Spleen (tissue), 11 donors: ENCODE results near the gene FDPS. TPM values are rescaled to one million over a fixed set of nuclear protein-coding genes. Genes with fewer than 3 reads are reported as not detected.

ENCODE experiments used
- DNase-seq: peaks from one replicate; pipeline ENCODE4 v3.0.0-alpha.2; 2020
- H3K27ac ChIP-seq, 8 donors: fragments of 200-600 bp; sonication (generic) in 7 of 8; 1 replicate in 4 of 8; 2 replicates in 4 of 8; pipeline versions ENCODE4 v1.5.0 to v1.8.0; 2016 to 2021; ENCODE audit warnings: inconsistent platforms in 4 of 8, mild to moderate bottlenecking in 4 of 8, moderate library complexity in 1 of 8
- H3K27me3 ChIP-seq, 7 donors: fragments of 200-600 bp; sonication (generic) in 6 of 7; replicated peaks in 1 of 7; 1 replicate in 4 of 7; 2 replicates in 3 of 7; pipeline versions ENCODE4 v1.5.0 to v1.8.0; 2016 to 2021; ENCODE audit warnings: inconsistent platforms in 3 of 7, mild to moderate bottlenecking in 1 of 7
- H3K36me3 ChIP-seq, 6 donors: fragments of 200-600 bp; sonication (generic) in 5 of 6; 1 replicate in 4 of 6; 2 replicates in 2 of 6; pipeline versions ENCODE4 v1.5.0 to v1.8.0; 2016 to 2021; ENCODE audit warnings: inconsistent platforms in 2 of 6
- H3K4me1 ChIP-seq, 6 donors: fragments of 200-600 bp; sonication (generic) in 5 of 6; 1 replicate in 3 of 6; 2 replicates in 3 of 6; pipeline versions ENCODE4 v1.5.0 to v1.8.0; 2016 to 2021; ENCODE audit warnings: inconsistent platforms in 3 of 6
- H3K4me3 ChIP-seq, 8 donors: fragments of 200-600 bp; sonication (generic) in 7 of 8; 1 replicate in 4 of 8; 2 replicates in 4 of 8; pipeline versions ENCODE4 v1.5.0 to v1.8.0; 2016 to 2021; ENCODE audit warnings: inconsistent platforms in 4 of 8, mild to moderate bottlenecking in 4 of 8, moderate library complexity in 2 of 8
- H3K9me3 ChIP-seq, 8 donors: fragments of 200-600 bp; sonication (generic) in 7 of 8; 1 replicate in 4 of 8; 2 replicates in 4 of 8; pipeline versions ENCODE4 v1.5.0 to v1.8.0; 2016 to 2021; ENCODE audit warnings: inconsistent platforms in 4 of 8
- POLR2A ChIP-seq, 3 donors: fragments of 450-650 bp; IDR thresholded peaks; one replicate each; pipeline ENCODE4 v1.5.1; 2017; ENCODE audit warnings: antibody characterized with exemption in 3 of 3, mild to moderate bottlenecking in 1 of 3
- POLR2AphosphoS5 ChIP-seq, 3 donors: sonication (generic); formaldehyde crosslinking; IDR thresholded peaks; one replicate each; pipeline ENCODE4 v1.5.1; 2017; ENCODE audit warnings: antibody characterized with exemption in 3 of 3
- WGBS, 5 donors: extraction: QIAGEN DNeasy Blood & Tissue Kit in 3 of 5; methylation state at CpG; one replicate each; pipeline versions ENCODE4 v1.1.5 to v1.1.7; 2013 to 2018; 5-methylcytosine and 5-hydroxymethylcytosine counted together
- intact Hi-C: fragments of 100-400 bp; cut with DNase I; formaldehyde crosslinking; loops from one replicate; pipeline ENCODE4 v1.15.0; 2023; ENCODE audit warnings: low total_unique reads
- polyA plus RNA-seq, 3 donors: library from polyadenylated mRNA; stranded (reverse); fragments of 200-250 nt; gene quantifications; one replicate each; pipeline ENCODE4 v1.2.1, GENCODE V29; 2013
- total RNA-seq, 7 donors: library from RNA; depleted of rRNA in 3 of 7; stranded (reverse); fragments of >200 nt in 3 of 7; fragmentation: NEBNext Ultra II Directional in 4 of 7; extraction: Animal tissue kit (Norgen Biotek cat#: 25700) in 4 of 7; gene quantifications; one replicate each; pipeline versions ENCODE4 v1.1.0 to v1.2.1, GENCODE V29; 2016 to 2021
- TF ChIP-seq, protein P1 (sequence below), 11 experiments: fragments of 200-600 bp in 7 of 11; fragments of 450-650 bp in 4 of 11; sonication (generic) in 4 of 11; IDR thresholded peaks in 8 of 11; conservative IDR thresholded peaks in 3 of 11; 1 replicate in 7 of 11; 2 replicates in 4 of 11; pipeline versions ENCODE4 v1.4.0 to v1.8.0; 2016 to 2021; ENCODE audit warnings: antibody characterized with exemption in 11 of 11, inconsistent platforms in 4 of 11, mild to moderate bottlenecking in 1 of 11
- donor health status: healthy with polysubstance abuse.
- donor health status: DM: no; HTN: no; CAD: no; lungs with moderate emphysema.
- donor health status: DM: no; HTN: no; CAD: no.
- donor health status: Bipolar disorder and iron deficiency.
- donor health status: healthy.
- donor health status: DM: no; HTN: no; CAD: no.
- donor health status: DM: yes; HTN: yes; CAD: no.

The FDPS gene
- total and polyA plus RNA-seq, 10 donors = 84.5 to 134 (median 105) TPM

DNA sequence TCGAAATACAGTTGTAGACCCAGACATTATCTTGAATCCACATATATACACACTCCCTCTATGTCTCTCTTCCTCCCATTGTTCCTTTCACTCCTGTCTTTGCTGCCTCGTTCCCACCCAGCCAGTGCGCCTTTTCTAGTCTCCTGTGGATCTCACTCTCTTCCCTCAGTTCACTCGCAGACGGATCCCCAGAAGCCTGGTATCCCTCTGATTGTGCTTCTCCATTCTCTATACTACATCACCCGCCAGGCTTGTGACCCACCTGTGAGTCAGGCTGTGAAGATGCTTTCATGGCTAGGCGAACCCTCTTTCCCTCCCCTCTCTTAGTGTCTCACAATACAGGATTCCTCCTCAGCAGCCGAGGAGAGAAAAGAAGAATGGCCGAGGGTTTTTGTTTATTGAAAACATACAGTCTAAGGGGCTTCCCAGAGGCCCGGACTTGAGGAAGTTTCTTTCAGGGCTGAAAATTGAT is 29.9 kb upstream of the FDPS start:
- Histone ChIP-seq H3K36me3 (peaks cover 0 to 4% (median 0%) of the 10 kb centered on the region in 6 donors), H3K4me3 (peak overlapping the region in 1 of 8 donors; percentile 85), H3K27ac (peak overlapping the region in 1 of 8 donors; percentile 0), H3K27me3 (peaks cover 0 to 8% (median 0%) of the 10 kb centered on the region in 7 donors), H3K4me1 (peaks cover 12 to 34% (median 28%) of the 10 kb centered on the region in 6 donors), H3K9me3 (no peaks in the 10 kb centered on the region)
- TF ChIP-seq POLR2AphosphoS5 (IDR thresholded peaks at IDR 0.05) (no peak), POLR2A (IDR thresholded peaks at IDR 0.05) (no peak)
- TF ChIP-seq, protein P1, sequence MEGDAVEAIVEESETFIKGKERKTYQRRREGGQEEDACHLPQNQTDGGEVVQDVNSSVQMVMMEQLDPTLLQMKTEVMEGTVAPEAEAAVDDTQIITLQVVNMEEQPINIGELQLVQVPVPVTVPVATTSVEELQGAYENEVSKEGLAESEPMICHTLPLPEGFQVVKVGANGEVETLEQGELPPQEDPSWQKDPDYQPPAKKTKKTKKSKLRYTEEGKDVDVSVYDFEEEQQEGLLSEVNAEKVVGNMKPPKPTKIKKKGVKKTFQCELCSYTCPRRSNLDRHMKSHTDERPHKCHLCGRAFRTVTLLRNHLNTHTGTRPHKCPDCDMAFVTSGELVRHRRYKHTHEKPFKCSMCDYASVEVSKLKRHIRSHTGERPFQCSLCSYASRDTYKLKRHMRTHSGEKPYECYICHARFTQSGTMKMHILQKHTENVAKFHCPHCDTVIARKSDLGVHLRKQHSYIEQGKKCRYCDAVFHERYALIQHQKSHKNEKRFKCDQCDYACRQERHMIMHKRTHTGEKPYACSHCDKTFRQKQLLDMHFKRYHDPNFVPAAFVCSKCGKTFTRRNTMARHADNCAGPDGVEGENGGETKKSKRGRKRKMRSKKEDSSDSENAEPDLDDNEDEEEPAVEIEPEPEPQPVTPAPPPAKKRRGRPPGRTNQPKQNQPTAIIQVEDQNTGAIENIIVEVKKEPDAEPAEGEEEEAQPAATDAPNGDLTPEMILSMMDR (IDR thresholded peaks at IDR 0.05 in 8 of 11, conservative IDR thresholded peaks at IDR 0.05 in 3 of 11) = no peak
- intact Hi-C loops = loop anchor here (10.0 kb wide), 1 partner anchor 46 kb away; the partner anchor contains the start of gene RUSC1
- no peak for DNase-seq
- 56 to 72% (median 65%) methylated on average over 10 of the region's 10 CpGs for WGBS, 5 donors

DNA sequence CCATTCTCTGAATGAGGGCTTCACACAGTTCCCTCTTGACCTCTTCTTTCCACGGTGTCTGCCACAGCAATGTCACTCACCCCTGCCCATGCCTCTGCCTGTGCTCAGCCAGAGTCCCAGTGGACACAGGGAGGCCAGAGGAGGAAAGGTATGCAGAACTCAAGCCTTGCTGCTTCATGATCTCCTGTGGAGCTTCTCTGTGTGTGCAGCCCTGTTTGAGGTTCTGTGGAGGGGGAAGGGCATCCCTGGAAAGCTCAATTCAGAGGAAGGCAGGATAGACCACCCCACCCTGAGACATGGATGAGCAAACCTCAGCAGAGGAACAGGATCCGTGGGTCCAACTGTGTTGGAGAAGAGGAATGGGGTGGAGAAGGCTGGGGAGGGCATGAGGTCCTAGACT is 29.4 kb upstream of the FDPS start:
- 80 to 91% (median 82%) methylated on average over 2 of the region's 2 CpGs for WGBS, 5 donors
- Histone ChIP-seq H3K9me3 (no peaks in the 10 kb centered on the region), H3K27me3 (peaks cover 0 to 8% (median 0%) of the 10 kb centered on the region in 7 donors), H3K36me3 (peaks cover 0 to 4% (median 0%) of the 10 kb centered on the region in 6 donors), H3K4me1 (peaks cover 10 to 29% (median 24%) of the 10 kb centered on the region in 6 donors), H3K27ac (no peak overlapping the region), H3K4me3 (no peak overlapping the region)
- DNase-seq = no peak
- intact Hi-C loops = loop anchor here (10.0 kb wide), 1 partner anchor 46 kb away; the partner anchor contains the start of gene RUSC1
- TF ChIP-seq POLR2AphosphoS5 (IDR thresholded peaks at IDR 0.05) (no peak), POLR2A (IDR thresholded peaks at IDR 0.05) (no peak)
- TF ChIP-seq, protein P1 (IDR thresholded peaks at IDR 0.05 in 8 of 11, conservative IDR thresholded peaks at IDR 0.05 in 3 of 11) = no peak

DNA sequence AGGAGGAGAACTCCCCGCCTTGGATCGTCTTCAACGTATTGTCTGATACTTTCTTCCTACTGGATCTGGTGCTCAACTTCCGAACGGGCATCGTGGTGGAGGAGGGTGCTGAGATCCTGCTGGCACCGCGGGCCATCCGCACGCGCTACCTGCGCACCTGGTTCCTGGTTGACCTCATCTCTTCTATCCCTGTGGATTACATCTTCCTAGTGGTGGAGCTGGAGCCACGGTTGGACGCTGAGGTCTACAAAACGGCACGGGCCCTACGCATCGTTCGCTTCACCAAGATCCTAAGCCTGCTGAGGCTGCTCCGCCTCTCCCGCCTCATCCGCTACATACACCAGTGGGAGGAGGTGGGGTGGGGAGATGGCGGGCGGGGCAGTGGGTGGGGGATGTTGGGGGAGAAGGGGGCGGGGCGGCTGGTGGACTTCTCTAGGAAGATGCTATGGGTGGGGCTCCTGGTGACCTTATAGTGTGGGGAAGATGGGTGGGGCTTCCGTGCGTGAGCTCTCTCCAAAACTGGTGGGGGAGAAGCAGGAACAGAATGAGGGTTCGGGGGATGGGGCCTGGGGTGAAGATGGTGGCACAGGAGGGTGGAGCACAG is 26.1 kb upstream of the FDPS start:
- Histone ChIP-seq H3K4me3 (no peak overlapping the region), H3K27me3 (peaks cover 0 to 5% (median 0%) of the 10 kb centered on the region in 7 donors), H3K9me3 (no peaks in the 10 kb centered on the region), H3K27ac (no peak overlapping the region), H3K4me1 (peaks cover 5 to 13% (median 10%) of the 10 kb centered on the region in 6 donors), H3K36me3 (peaks cover 0 to 4% (median 0%) of the 10 kb centered on the region in 6 donors)
- TF ChIP-seq POLR2AphosphoS5 (IDR thresholded peaks at IDR 0.05) (no peak), POLR2A (IDR thresholded peaks at IDR 0.05) (no peak)
- TF ChIP-seq, protein P1 (IDR thresholded peaks at IDR 0.05 in 8 of 11, conservative IDR thresholded peaks at IDR 0.05 in 3 of 11) = no peak
- DNase-seq = no peak
- intact Hi-C loops = no loop called here
- WGBS, 5 donors = 93 to 97% (median 94%) methylated on average over 29 of the region's 29 CpGs

DNA sequence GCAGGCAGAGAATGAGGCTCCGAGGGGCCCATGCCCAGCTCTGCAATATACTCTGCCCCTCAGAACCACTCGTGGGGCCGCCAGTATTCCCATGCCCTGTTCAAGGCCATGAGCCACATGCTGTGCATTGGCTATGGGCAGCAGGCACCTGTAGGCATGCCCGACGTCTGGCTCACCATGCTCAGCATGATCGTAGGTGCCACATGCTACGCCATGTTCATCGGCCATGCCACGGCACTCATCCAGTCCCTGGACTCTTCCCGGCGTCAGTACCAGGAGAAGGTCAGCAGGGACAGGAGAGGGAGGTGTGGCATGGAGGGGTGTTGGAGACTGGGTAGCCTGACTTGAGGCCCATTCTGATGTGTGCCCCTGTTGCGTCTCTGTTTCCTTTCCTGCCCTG is 24.2 kb upstream of the FDPS start:
- H3K9me3 ChIP-seq = no peaks in the 10 kb centered on the region
- intact Hi-C loops = no loop called here
- no peak for DNase-seq
- H3K4me1 ChIP-seq = no peaks in the 10 kb centered on the region
- TF ChIP-seq POLR2A (IDR thresholded peaks at IDR 0.05) (no peak), POLR2AphosphoS5 (IDR thresholded peaks at IDR 0.05) (no peak)
- TF ChIP-seq, protein P1 (IDR thresholded peaks at IDR 0.05 in 8 of 11, conservative IDR thresholded peaks at IDR 0.05 in 3 of 11) = no peak
- H3K27me3 ChIP-seq = no peaks in the 10 kb centered on the region
- peaks cover 0 to 4% (median 0%) of the 10 kb centered on the region in 6 donors for H3K36me3 ChIP-seq
- no peak overlapping the region for H3K4me3 ChIP-seq
- WGBS, 5 donors = 90 to 97% (median 93%) methylated on average over 12 of the region's 12 CpGs
- no peak overlapping the region for H3K27ac ChIP-seq
